Thoracic aorta (tissue), 2 donors: ENCODE results near the gene RETREG1. TPM values are rescaled to one million over a fixed set of nuclear protein-coding genes. Genes with fewer than 3 reads are reported as not detected.

Experiments
- ATAC-seq: fragments of 150-250 bp; one replicate; pipeline ENCODE4 v1.8.0; 2017; ENCODE audit warnings: low read depth; ENCODE audit not compliant: insufficient number of reproducible peaks, low FRiP score
- DNase-seq: peaks from one replicate; pipeline ENCODE4 v3.0.0-alpha.2; 2020; ENCODE audit warnings: low spot score
- H3K27ac ChIP-seq, 2 donors: fragments of 200-600 bp; sonication (generic); 1 replicate in 1 of 2; 2 replicates in 1 of 2; pipeline ENCODE4 v1.5.1; 2016; ENCODE audit warnings: mild to moderate bottlenecking in 2 of 2, moderate library complexity in 2 of 2
- H3K27me3 ChIP-seq: fragments of 200-600 bp; sonication (generic); replicated peaks from 2 replicates; pipeline ENCODE4 v1.6.0; 2016; ENCODE audit warnings: mild to moderate bottlenecking; ENCODE audit not compliant: insufficient read depth
- H3K36me3 ChIP-seq: fragments of 200-600 bp; sonication (generic); one replicate; pipeline ENCODE4 v1.5.1; 2016
- H3K4me1 ChIP-seq, 2 donors: fragments of 200-600 bp; sonication (generic); 1 replicate in 1 of 2; 2 replicates in 1 of 2; pipeline versions ENCODE4 v1.5.1 to v1.6.0; 2016; ENCODE audit warnings: low read depth in 2 of 2, mild to moderate bottlenecking in 1 of 2; ENCODE audit not compliant: control insufficient read depth in 1 of 2
- H3K4me3 ChIP-seq: fragments of 200-600 bp; sonication (generic); 2 replicates; pipeline ENCODE4 v1.5.1; 2016; ENCODE audit warnings: mild to moderate bottlenecking
- H3K9me3 ChIP-seq: fragments of 200-600 bp; sonication (generic); 2 replicates; pipeline ENCODE4 v1.5.1; 2016
- total RNA-seq, 2 donors: library from RNA; depleted of rRNA; stranded (reverse); fragments of >200 nt; gene quantifications; one replicate each; pipeline versions ENCODE4 v1.1.0 to v1.2.3, GENCODE V29; 2016
- TF ChIP-seq, protein P1 (sequence below): fragments of 200-600 bp; sonication (generic); IDR thresholded peaks from one replicate; pipeline ENCODE4 v1.5.1; 2019; ENCODE audit warnings: antibody characterized with exemption

RETREG1 gene
- total RNA-seq, 2 donors from 2014 or later: 3.8 to 6.5 TPM

DNA sequence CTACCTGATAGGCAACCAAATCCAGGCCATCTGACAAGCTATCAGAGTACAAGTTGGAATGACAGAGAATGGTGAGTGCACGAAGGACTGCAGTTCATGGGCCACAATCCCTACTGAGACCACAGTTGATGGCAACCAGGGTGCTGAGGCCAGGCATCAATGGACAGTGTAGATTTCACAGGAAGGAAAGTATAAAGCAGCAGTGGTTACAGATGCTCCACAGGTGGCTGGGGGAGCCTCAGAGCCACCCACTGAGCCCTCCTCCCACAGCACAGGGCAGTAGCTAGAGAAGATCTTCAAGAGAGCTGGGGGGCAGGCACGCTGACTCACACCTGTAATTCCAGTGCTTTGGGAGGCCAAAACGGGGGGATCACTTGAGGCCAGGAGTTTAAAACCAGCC lies 49.4 kb downstream of the RETREG1 start:
- Histone ChIP-seq H3K36me3 (no peaks in the 10 kb centered on the region), H3K4me1 (no peaks in the 10 kb centered on the region), H3K4me3 (no peak overlapping the region), H3K27me3 (no peaks in the 10 kb centered on the region), H3K9me3 (no peaks in the 10 kb centered on the region), H3K27ac (no peak overlapping the region)
- ATAC-seq (no peak), DNase-seq (no peak)
- TF ChIP-seq, protein P1, sequence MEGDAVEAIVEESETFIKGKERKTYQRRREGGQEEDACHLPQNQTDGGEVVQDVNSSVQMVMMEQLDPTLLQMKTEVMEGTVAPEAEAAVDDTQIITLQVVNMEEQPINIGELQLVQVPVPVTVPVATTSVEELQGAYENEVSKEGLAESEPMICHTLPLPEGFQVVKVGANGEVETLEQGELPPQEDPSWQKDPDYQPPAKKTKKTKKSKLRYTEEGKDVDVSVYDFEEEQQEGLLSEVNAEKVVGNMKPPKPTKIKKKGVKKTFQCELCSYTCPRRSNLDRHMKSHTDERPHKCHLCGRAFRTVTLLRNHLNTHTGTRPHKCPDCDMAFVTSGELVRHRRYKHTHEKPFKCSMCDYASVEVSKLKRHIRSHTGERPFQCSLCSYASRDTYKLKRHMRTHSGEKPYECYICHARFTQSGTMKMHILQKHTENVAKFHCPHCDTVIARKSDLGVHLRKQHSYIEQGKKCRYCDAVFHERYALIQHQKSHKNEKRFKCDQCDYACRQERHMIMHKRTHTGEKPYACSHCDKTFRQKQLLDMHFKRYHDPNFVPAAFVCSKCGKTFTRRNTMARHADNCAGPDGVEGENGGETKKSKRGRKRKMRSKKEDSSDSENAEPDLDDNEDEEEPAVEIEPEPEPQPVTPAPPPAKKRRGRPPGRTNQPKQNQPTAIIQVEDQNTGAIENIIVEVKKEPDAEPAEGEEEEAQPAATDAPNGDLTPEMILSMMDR: no peak

DNA sequence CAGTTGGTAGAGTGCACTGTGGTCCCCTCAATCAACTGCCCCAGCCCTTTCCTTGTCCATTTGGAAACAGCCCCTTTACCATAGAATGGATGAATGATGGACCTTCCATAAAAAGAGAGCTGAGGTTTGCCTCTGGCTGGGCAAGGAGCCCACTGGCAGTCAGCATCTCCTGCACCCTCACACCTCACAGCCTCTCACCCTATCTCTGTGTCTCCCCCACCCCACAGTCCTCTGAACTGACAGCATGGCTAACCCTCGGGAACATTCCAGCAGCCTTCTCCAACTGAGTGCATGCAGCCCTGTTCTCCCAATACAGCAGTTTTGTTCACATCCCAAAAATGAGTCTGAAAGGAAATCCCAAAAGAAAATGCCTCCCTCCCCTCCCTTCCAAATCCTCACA lies 51.7 kb downstream of the RETREG1 start:
- H3K27me3 ChIP-seq: no peaks in the 10 kb centered on the region
- no peaks in the 10 kb centered on the region for H3K9me3 ChIP-seq
- H3K36me3 ChIP-seq: no peaks in the 10 kb centered on the region
- no peak for ATAC-seq
- no peak for DNase-seq
- H3K4me1 ChIP-seq: no peaks in the 10 kb centered on the region
- TF ChIP-seq, protein P1: no peak
- H3K4me3 ChIP-seq: no peak overlapping the region
- H3K27ac ChIP-seq: no peak overlapping the region

DNA sequence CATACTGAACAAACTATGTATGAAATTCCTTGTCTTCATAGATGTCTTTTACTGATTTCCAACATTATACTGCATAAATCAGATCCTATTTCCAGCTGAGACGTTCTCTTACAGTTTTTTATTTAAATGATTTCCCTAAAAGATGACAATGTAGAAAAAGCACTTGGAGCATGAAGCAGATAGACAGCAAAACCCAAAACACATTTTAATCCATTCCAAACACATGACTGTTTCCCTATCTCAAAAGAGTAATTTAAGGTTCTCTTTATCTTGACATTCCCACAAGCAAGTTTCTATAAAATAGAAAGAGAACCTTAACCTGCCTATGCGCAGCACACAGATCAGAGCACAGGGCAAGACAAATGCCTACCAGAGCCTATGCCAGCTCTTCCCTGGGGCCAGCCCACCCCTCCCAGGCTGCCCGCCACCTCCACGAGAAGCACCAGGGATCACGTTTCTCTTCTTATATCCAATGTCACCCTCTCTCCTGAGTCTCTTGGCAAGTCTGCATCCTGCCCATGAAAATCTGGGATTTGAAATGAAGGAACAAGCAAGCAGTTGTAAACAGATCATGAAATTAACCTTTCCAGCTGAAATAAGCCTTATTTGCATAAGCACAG lies 52.4 kb downstream of the RETREG1 start:
- Histone ChIP-seq H3K27me3 (no peaks in the 10 kb centered on the region), H3K27ac (no peak overlapping the region), H3K4me1 (no peaks in the 10 kb centered on the region), H3K4me3 (no peak overlapping the region), H3K36me3 (no peaks in the 10 kb centered on the region), H3K9me3 (no peaks in the 10 kb centered on the region)
- no peak for ATAC-seq
- TF ChIP-seq, protein P1: no peak
- no peak for DNase-seq

DNA sequence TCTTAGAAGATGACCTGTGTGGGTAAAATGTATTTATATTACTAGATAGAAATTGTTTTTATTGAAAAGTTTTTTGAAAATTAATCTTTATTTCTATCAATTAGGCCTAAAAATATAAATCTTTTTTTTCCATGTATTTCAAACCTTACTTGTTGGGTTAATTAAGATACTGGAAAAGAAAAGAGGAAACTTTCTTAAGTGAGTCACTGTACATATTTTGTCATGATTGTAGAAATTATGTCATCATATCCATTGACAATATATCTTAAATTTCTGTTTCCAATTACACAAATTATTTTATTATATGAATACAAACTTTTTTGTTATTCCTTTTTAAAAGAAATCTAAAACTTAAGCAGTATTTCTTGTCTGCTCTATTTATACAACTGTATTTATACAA lies 53.1 kb downstream of the RETREG1 start:
- Histone ChIP-seq H3K27ac (no peak overlapping the region), H3K36me3 (no peaks in the 10 kb centered on the region), H3K4me1 (no peaks in the 10 kb centered on the region), H3K4me3 (no peak overlapping the region), H3K27me3 (no peaks in the 10 kb centered on the region), H3K9me3 (no peaks in the 10 kb centered on the region)
- TF ChIP-seq, protein P1: no peak
- no peak for DNase-seq
- ATAC-seq: no peak

DNA sequence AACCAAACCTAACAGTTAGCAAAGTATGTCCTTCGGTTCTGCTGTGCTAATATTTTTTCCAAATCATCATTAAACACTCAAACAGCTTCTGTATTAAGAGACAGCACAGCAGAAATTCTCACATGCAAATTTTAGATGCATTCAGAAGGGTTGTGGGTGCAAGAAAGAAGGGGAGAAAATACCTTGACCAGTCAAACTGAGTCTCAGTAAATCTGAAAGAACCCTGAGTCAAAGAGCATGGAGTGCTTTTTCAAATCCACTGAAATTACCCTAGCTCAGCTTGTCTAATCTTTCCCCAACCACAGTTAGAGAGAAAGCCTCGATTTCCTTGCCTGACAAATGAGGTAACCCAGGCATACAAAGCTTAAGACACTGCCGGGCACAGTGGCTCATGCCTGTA lies 55.1 kb downstream of the RETREG1 start:
- Histone ChIP-seq H3K27me3 (no peaks in the 10 kb centered on the region), H3K27ac (no peak overlapping the region), H3K9me3 (no peaks in the 10 kb centered on the region), H3K4me1 (no peaks in the 10 kb centered on the region), H3K4me3 (no peak overlapping the region), H3K36me3 (no peaks in the 10 kb centered on the region)
- DNase-seq: no peak
- TF ChIP-seq, protein P1: no peak
- ATAC-seq: no peak
